Measurements from ENCODE around the gene DRD1. TPM values are rescaled to one million over a fixed set of nuclear protein-coding genes. Genes with fewer than 3 reads are reported as not detected.

Gene DRD1
- total and polyA plus RNA-seq, 2 donors from 2014 or later, result 0.25 to 0.28 TPM

DNA sequence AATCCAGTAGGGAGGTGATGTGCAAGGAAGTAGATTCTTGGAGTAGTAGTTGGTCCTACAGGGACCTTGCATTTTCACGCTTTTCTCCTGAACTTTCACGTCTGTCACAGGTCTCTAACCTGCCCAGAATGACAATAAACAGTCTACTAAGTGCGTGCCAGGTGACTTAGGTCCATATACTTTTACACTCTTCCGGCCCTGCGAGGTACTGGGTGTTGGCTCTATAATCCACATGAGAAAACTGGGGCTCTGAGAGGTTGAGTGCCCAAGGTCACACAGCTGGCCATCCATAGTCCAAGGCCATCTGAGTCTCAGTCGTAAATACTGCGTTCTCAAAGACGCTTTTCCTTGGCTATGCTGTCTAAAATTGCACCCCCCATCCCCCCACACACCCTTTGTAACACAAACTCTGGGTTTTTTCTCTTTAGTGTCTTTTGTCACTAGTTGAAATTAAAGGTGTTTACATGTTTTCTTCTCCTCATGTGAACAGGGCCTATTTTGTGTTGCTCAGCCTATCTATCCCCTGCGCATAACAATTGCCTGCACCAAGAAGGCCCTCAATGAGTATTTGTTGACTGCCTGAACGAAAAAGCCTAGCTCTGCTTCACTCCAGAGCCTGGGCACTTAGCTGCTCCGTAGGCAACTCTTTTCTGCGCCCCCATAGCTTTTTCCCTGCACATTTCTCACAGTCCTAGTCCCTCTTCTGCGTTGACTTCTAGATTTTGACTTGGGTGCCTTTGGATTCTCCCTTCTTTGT lies 35.3 kb upstream of the DRD1 start:
- Histone ChIP-seq H3K36me3 (ENCODE audit: control insufficient read depth in 2 of 3, insufficient read depth in 3 of 3, low read length in 3 of 3) (no peaks in the 10 kb centered on the region), H3K4me3 (ENCODE audit: low read length in 3 of 3) (peak overlapping the region; percentile 75 to 97 (median 93)), H3K9me3 (ENCODE audit: control insufficient read depth in 2 of 3, insufficient read depth in 1 of 3, low read length in 3 of 3) (no peaks in the 10 kb centered on the region), H3K4me1 (ENCODE audit: control insufficient read depth in 2 of 3, insufficient read depth in 2 of 3, low read depth in 1 of 3, low read length in 3 of 3) (peaks cover 0 to 27% (median 8%) of the 10 kb centered on the region in 3 donors), H3K27ac (ENCODE audit: low read depth in 2 of 2, low read length in 2 of 2) (peak overlapping the region; percentile 45 to 67), H3K9ac (ENCODE audit: low read length in 3 of 3) (peak overlapping the region; percentile 70 to 86 (median 84)), H3K27me3 (ENCODE audit: control insufficient read depth, insufficient read depth, low read length) (no peaks in the 10 kb centered on the region)
- intact Hi-C loops (cut with DNase I), result no loop called here
- TF ChIP-seq CTCF (IDR thresholded peaks at IDR 0.05; ENCODE audit: borderline replicate concordance, extremely low read depth, insufficient read depth), result no peak
- FAIRE-seq (no peak), DNase-seq (peak in 1 of 5 donors; percentile 42)

DNA sequence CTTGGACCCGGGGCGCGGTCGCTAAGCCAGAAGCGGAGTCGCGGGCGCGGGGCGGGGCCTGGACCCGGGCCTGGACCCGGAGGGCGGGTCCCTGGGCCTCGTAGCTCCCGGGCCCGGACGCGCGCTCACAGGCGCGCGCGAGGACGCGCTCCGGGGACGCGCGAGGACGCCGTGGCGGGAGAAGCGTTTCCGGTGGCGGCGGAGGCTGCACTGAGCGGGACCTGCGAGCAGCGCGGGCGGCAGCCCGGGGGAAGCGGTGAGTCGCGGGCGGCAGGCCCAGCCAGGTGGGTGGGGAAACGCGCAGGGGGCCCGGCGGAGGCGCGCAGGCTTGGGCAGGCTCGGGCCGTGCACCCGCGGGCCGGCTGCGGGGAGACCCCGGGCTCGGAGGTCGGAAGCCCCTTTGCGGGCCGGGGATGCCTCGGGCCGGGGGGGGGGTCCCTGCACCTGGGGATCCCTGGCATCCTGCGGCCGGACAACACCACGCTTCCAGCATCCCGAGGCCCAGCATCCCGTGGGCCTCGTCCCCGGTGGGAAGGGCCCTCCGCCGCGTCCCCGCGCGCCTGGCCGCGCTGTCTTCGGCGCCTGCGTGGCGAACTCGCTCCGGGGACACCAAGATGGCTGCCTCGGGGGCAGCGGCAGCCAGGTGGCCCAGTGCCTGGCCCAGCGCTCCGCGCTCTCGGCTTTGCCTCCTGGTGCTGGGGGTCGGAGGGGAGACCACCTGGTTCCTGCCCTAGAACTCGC lies 34.6 kb upstream of the DRD1 start, which contains the start of gene SFXN1:
Gene SFXN1 (plus strand): TSS at position 177 of the 741 bp plus-strand sequence. CDS start 13,544 bp downstream, outside the sequence.
- intact Hi-C loops (cut with DNase I), result no loop called here
- FAIRE-seq (no peak), DNase-seq (peak; percentile 81 to 94 (median 87))
- Histone ChIP-seq H3K27ac (ENCODE audit: low read depth in 2 of 2, low read length in 2 of 2) (peak within 1 kb of the TSS; percentile 45 to 67), H3K9me3 (ENCODE audit: control insufficient read depth in 2 of 3, insufficient read depth in 1 of 3, low read length in 3 of 3) (no peaks in the 10 kb centered on the region), H3K4me3 (ENCODE audit: low read length in 3 of 3) (peak within 1 kb of the TSS; percentile 75 to 97 (median 93)), H3K9ac (ENCODE audit: low read length in 3 of 3) (peak within 1 kb of the TSS; percentile 70 to 86 (median 84)), H3K27me3 (ENCODE audit: control insufficient read depth, insufficient read depth, low read length) (no peaks in the 10 kb centered on the region), H3K4me1 (ENCODE audit: control insufficient read depth in 2 of 3, insufficient read depth in 2 of 3, low read depth in 1 of 3, low read length in 3 of 3) (peaks cover 0 to 22% (median 8%) of the 10 kb centered on the region in 3 donors), H3K36me3 (ENCODE audit: control insufficient read depth in 2 of 3, insufficient read depth in 3 of 3, low read length in 3 of 3) (no peaks in the 10 kb centered on the region)
- TF ChIP-seq CTCF (IDR thresholded peaks at IDR 0.05; ENCODE audit: borderline replicate concordance, extremely low read depth, insufficient read depth), result no peak

DNA sequence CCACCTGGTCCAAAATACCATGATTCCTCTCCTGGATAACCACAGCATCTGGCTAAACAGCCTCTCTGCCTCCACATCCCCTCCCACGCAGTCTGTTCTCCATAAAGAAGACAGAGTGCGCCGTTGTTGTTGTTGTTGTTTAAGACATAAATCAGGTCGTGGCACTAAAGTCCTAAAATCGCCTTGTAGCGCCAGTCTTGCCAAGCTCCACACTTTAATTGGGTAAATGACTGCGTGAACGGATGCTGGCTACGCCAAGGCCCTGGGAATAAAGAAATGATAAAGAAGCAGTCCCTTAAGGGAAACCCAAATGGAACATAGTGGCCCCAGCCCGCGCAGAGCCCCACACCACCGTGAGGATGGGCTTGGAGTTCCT lies 34.0 kb upstream of the DRD1 start:
- H3K27ac ChIP-seq (ENCODE audit: low read depth in 2 of 2, low read length in 2 of 2), result peak overlapping the region in 1 of 2 donors; percentile 48
- DNase-seq (peak in 2 of 5 donors; percentile 61 to 63), FAIRE-seq (no peak)
- peak overlapping the region; percentile 58 to 97 (median 71) for H3K4me3 ChIP-seq (ENCODE audit: low read length in 3 of 3)
- H3K27me3 ChIP-seq (ENCODE audit: control insufficient read depth, insufficient read depth, low read length), result no peaks in the 10 kb centered on the region
- peak overlapping the region in 2 of 3 donors; percentile 42 to 43 for H3K9ac ChIP-seq (ENCODE audit: low read length in 3 of 3)
- intact Hi-C loops (cut with DNase I), result no loop called here
- no peaks in the 10 kb centered on the region for H3K9me3 ChIP-seq (ENCODE audit: control insufficient read depth in 2 of 3, insufficient read depth in 1 of 3, low read length in 3 of 3)
- H3K36me3 ChIP-seq (ENCODE audit: control insufficient read depth in 2 of 3, insufficient read depth in 3 of 3, low read length in 3 of 3), result no peaks in the 10 kb centered on the region
- peaks cover 0 to 19% (median 8%) of the 10 kb centered on the region in 3 donors for H3K4me1 ChIP-seq (ENCODE audit: control insufficient read depth in 2 of 3, insufficient read depth in 2 of 3, low read depth in 1 of 3, low read length in 3 of 3)
- TF ChIP-seq CTCF (IDR thresholded peaks at IDR 0.05; ENCODE audit: borderline replicate concordance, extremely low read depth, insufficient read depth), result no peak
